Fibroblast of skin of scalp (primary cell): ENCODE results near the gene B4GALT1. TPM values are rescaled to one million over a fixed set of nuclear protein-coding genes. Genes with fewer than 3 reads are reported as not detected.

ENCODE experiments used
- DNase-seq: peaks from one replicate; pipeline ENCODE4 v3.0.0-alpha.2; 2013
- polyA plus RNA-seq, 2 experiments: library from polyadenylated mRNA; unstranded; fragments of 120-200 nt; gene quantifications; one replicate each; pipeline ENCODE4 v1.2.1, GENCODE V29; 2013; ENCODE audit not compliant: insufficient read length in 2 of 2

The B4GALT1 gene
- 102 TPM for polyA plus RNA-seq (2013, experiment 1 of 2; ENCODE audit: insufficient read length)
- 109 TPM for polyA plus RNA-seq (2013, experiment 2 of 2; ENCODE audit: insufficient read length)

- peak; percentile 96 for DNase-seq
These were observed at the start of gene B4GALT1 for GRCh38 chr9:33167084-33167971. B4GALT1 (minus strand) TSS chr9:33167336; CDS start chr9:33167169, 167 bp downstream.

GRCh38 chr9:33211695-33212393 lies 44.7 kb upstream of the B4GALT1 start:
- peak; percentile 22 for DNase-seq

GRCh38 chr9:33210006-33210715 lies 43.0 kb upstream of the B4GALT1 start:
- DNase-seq = no peak

GRCh38 chr9:33209394-33209793 lies 42.3 kb upstream of the B4GALT1 start:
- no peak for DNase-seq

GRCh38 chr9:33202552-33203201 lies 35.5 kb upstream of the B4GALT1 start:
- peak; percentile 85 for DNase-seq

- no peak for DNase-seq
These were observed 34.9 kb upstream of the B4GALT1 start for GRCh38 chr9:33202018-33202417.

GRCh38 chr9:33198165-33198564 lies 31.0 kb upstream of the B4GALT1 start:
- DNase-seq = peak; percentile 43

- DNase-seq = no peak
These were observed 30.4 kb upstream of the B4GALT1 start for GRCh38 chr9:33197279-33198152.

GRCh38 chr9:33196736-33197135 lies 29.6 kb upstream of the B4GALT1 start:
- no peak for DNase-seq

- DNase-seq = no peak
These were observed 26.7 kb upstream of the B4GALT1 start for GRCh38 chr9:33193818-33194217.

GRCh38 chr9:33192493-33193255 lies 25.5 kb upstream of the B4GALT1 start:
- no peak for DNase-seq

GRCh38 chr9:33190021-33190705 lies 23.0 kb upstream of the B4GALT1 start:
- DNase-seq = no peak

GRCh38 chr9:33189331-33189791 lies 22.2 kb upstream of the B4GALT1 start:
- peak; percentile 43 for DNase-seq

GRCh38 chr9:33188711-33189110 lies 21.6 kb upstream of the B4GALT1 start:
- DNase-seq = no peak

GRCh38 chr9:33187519-33188218 lies 20.5 kb upstream of the B4GALT1 start:
- peak; percentile 82 for DNase-seq

- no peak for DNase-seq
These were observed 19.5 kb upstream of the B4GALT1 start for GRCh38 chr9:33186457-33187168.

- DNase-seq = no peak
These were observed 18.7 kb upstream of the B4GALT1 start for GRCh38 chr9:33185858-33186257.

GRCh38 chr9:33185406-33185805 lies 18.3 kb upstream of the B4GALT1 start:
- no peak for DNase-seq
